ENCODE results near the gene TES. TPM values are rescaled to one million over a fixed set of nuclear protein-coding genes. Genes with fewer than 3 reads are reported as not detected.

The TES gene
- total RNA-seq, 1 experiment from 2014 or later, result 28.2 TPM

DNA sequence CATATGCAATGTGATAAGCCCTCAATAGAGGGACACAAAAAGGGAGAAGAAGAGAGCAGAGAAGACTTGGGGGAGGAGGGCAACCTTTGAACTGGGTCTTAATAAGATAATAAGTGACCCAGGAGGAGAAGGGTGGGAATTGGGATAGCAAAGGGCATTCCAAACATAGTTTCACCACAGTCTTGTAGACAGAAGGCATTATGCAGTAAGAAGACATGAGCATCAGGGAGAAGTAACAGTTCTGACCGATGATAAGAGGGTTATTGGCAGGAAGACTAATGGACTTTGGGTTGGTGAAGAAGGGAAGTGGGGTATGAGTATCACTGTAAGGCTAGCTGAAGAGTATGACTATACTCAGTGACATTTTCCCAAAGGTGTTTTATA lies 63.6 kb downstream of the TES start:
- no peak overlapping the region for H3K4me2 ChIP-seq (ENCODE audit: insufficient read depth, insufficient read length, low read length)
- no peak overlapping the region for H2BK12ac ChIP-seq (ENCODE audit: insufficient read length, low read depth, low read length)
- no peaks in the 10 kb centered on the region for H3K79me1 ChIP-seq (ENCODE audit: insufficient read depth, low read depth, low read length, poor library complexity, severe bottlenecking)
- no peak overlapping the region for H3K27ac ChIP-seq (ENCODE audit: insufficient read length, low read depth, low read length)
- no peak overlapping the region for H4K5ac ChIP-seq (ENCODE audit: insufficient read length, low read depth, low read length)
- H3K27me3 Mint-ChIP-seq (ENCODE audit: low read depth), result no peaks in the 10 kb centered on the region
- TF ChIP-seq, protein P1, sequence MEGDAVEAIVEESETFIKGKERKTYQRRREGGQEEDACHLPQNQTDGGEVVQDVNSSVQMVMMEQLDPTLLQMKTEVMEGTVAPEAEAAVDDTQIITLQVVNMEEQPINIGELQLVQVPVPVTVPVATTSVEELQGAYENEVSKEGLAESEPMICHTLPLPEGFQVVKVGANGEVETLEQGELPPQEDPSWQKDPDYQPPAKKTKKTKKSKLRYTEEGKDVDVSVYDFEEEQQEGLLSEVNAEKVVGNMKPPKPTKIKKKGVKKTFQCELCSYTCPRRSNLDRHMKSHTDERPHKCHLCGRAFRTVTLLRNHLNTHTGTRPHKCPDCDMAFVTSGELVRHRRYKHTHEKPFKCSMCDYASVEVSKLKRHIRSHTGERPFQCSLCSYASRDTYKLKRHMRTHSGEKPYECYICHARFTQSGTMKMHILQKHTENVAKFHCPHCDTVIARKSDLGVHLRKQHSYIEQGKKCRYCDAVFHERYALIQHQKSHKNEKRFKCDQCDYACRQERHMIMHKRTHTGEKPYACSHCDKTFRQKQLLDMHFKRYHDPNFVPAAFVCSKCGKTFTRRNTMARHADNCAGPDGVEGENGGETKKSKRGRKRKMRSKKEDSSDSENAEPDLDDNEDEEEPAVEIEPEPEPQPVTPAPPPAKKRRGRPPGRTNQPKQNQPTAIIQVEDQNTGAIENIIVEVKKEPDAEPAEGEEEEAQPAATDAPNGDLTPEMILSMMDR (conservative IDR thresholded peaks at IDR 0.05), result no peak
- H2BK5ac ChIP-seq (ENCODE audit: insufficient read length, low read length), result no peak overlapping the region
- H4K20me1 ChIP-seq (ENCODE audit: control insufficient read depth, insufficient read depth, insufficient read length), result no peaks in the 10 kb centered on the region
- H3K27ac Mint-ChIP-seq, result no peak overlapping the region
- no peak overlapping the region for H2AK5ac ChIP-seq (ENCODE audit: insufficient read length, low read length)
- no peak overlapping the region for H4K8ac ChIP-seq (replicated peaks; ENCODE audit: insufficient read length, low read depth, low read length)
- H3K14ac ChIP-seq (ENCODE audit: insufficient read depth, low read length), result no peak overlapping the region
- no peak overlapping the region for H3K4me3 Mint-ChIP-seq
- H4K91ac ChIP-seq (ENCODE audit: insufficient read length, low read depth, low read length), result no peak overlapping the region
- H3K9me3 Mint-ChIP-seq, result no peaks in the 10 kb centered on the region
- H3T11ph ChIP-seq (ENCODE audit: low read length), result no peak overlapping the region
- H3K27me3 ChIP-seq (ENCODE audit: insufficient read depth, low read length), result no peaks in the 10 kb centered on the region
- H3K18ac ChIP-seq (ENCODE audit: insufficient read length, low read depth, low read length), result no peak overlapping the region
- H3K79me2 ChIP-seq (ENCODE audit: insufficient read depth, low read length), result no peaks in the 10 kb centered on the region
- DNase-seq, result no peak
- no peak overlapping the region for H3K23ac ChIP-seq (ENCODE audit: insufficient read length, low read depth, low read length)
- peaks cover 12 to 17% of the 10 kb centered on the region in 2 experiments for H3K4me1 Mint-ChIP-seq
- H2BK15ac ChIP-seq (ENCODE audit: low read depth, low read length), result no peak overlapping the region
- H3K4ac ChIP-seq (ENCODE audit: low read depth, low read length), result no peak overlapping the region
- H3K9me3 ChIP-seq (ENCODE audit: control insufficient read depth, low read depth, low read length), result no peaks in the 10 kb centered on the region
- H2BK120ac ChIP-seq (ENCODE audit: low read depth, low read length, poor library complexity, severe bottlenecking), result no peak overlapping the region
- H3K23me2 ChIP-seq (ENCODE audit: insufficient read length, low read depth, low read length, poor library complexity, severe bottlenecking), result no peaks in the 10 kb centered on the region
- H3K36me3 Mint-ChIP-seq (ENCODE audit: insufficient read depth in 1 of 3, low read depth in 3 of 3), result no peaks in the 10 kb centered on the region
- H2AFZ ChIP-seq (ENCODE audit: low read length), result no peak overlapping the region
- WGBS (ENCODE audit: extremely low coverage, insufficient read length, low lambda C conversion rate), result no CpG with 5 or more reads among the region's 1 CpG
- no peak overlapping the region for H2BK20ac ChIP-seq (ENCODE audit: low read depth, low read length, poor library complexity, severe bottlenecking)
- no peak overlapping the region for H3K56ac ChIP-seq (ENCODE audit: insufficient read length, low read depth, low read length)
- H3K9ac ChIP-seq (ENCODE audit: extremely low read depth, insufficient read length, low read length), result no peak overlapping the region
- H3K4me1 ChIP-seq (ENCODE audit: insufficient read depth, low read length), result peaks cover 4% of the 10 kb centered on the region; the same call in 1 of the 2 replicates
